Body of pancreas (tissue), 4 donors: Measurements from ENCODE around the gene LRRC28.

Experiments
- CTCF ChIP-seq, 7 experiments: fragments of 450-650 bp in 4 of 7; fragments of 200-600 bp in 3 of 7; sonication (generic) in 3 of 7; IDR thresholded peaks; one replicate each; pipeline ENCODE4 v1.5.1; 2016 to 2019; ENCODE audit warnings: antibody characterized with exemption in 7 of 7
- POLR2A ChIP-seq, 3 donors: fragments of 450-650 bp; IDR thresholded peaks; one replicate each; pipeline ENCODE4 v1.6.1; 2016; ENCODE audit warnings: antibody characterized with exemption in 3 of 3, mild to moderate bottlenecking in 2 of 3

GRCh38 chr15:99283717-99284116, 32.4 kb downstream of the LRRC28 start:
- TF ChIP-seq CTCF (IDR thresholded peaks at IDR 0.05) (no peak), POLR2A (IDR thresholded peaks at IDR 0.05) (no peak)
